ENCODE data around the gene IFNA6.

Gene IFNA6

DNA sequence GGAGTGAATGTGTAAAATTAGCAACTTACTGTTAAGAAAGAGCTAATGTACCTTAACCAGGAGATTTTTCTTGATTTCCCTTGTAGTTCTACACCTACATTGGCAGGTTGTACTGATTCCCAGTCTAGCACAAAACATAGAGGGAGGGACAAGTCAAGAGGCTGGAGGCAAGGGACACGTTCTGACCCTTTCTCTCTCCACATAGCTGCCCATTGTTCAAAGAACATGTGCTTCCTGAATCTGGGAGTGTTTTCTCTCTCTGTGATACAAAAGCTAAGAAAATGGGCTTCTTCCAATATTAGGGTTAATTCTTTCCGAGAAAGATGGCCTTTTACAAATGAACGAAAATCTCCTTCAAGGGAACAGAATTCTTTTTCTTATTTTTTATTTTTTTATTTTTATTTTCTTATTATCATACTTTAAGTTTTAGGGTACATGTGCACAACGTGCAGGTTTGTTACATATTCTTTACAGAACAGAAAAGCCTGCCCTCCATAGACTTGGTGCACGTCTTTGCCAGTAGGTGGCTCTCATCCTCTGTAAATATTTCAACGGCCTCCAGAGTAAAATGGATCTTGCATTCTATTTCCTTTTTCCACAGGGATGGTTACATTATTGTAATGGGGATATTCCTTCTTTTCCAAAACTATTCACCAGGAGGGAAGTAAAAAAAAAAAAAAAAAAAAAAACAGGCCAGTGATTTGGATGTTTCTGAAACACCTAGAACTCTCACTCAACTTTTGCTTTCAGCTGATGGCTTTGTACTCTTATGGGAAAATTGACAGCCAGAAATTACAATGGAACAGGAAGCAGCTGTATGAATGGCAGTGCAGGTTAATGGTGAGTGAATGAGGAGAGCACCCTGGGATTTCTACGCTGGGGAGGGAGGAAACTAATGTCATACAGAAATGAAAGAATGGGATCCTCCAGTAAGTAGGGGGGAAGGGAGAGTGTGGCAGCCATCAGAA is 32.4 kb downstream of the IFNA6 start:
- Histone ChIP-seq H2AFZ (ENCODE audit: low read length) (no peak overlapping the region), H3K27ac (ENCODE audit: low read length) (no peak overlapping the region), H4K20me1 (ENCODE audit: insufficient read depth, low read length) (no peaks in the 10 kb centered on the region), H3K9me2 (replicated peaks; ENCODE audit: insufficient read depth, low read length) (no peaks in the 10 kb centered on the region), H3F3A (ENCODE audit: insufficient read depth, low read length) (no peaks in the 10 kb centered on the region), H3K27me3 (replicated peaks; ENCODE audit: insufficient read depth, low read length) (no peaks in the 10 kb centered on the region), H3K4me3 (ENCODE audit: low read length) (no peak overlapping the region), H3K36me3 (replicated peaks; ENCODE audit: insufficient read depth, low read length) (no peaks in the 10 kb centered on the region), H3K9me3 (replicated peaks; ENCODE audit: insufficient read depth, low read length) (no peaks in the 10 kb centered on the region), H3K79me2 (ENCODE audit: low read length) (no peaks in the 10 kb centered on the region), H3K4me1 (ENCODE audit: low read length) (no peaks in the 10 kb centered on the region), H3K4me2 (ENCODE audit: low read depth, low read length) (no peak overlapping the region), H3K9ac (ENCODE audit: low read length) (no peak overlapping the region)
- peak; percentile 11 for DNase-seq
- TF ChIP-seq, protein P1, sequence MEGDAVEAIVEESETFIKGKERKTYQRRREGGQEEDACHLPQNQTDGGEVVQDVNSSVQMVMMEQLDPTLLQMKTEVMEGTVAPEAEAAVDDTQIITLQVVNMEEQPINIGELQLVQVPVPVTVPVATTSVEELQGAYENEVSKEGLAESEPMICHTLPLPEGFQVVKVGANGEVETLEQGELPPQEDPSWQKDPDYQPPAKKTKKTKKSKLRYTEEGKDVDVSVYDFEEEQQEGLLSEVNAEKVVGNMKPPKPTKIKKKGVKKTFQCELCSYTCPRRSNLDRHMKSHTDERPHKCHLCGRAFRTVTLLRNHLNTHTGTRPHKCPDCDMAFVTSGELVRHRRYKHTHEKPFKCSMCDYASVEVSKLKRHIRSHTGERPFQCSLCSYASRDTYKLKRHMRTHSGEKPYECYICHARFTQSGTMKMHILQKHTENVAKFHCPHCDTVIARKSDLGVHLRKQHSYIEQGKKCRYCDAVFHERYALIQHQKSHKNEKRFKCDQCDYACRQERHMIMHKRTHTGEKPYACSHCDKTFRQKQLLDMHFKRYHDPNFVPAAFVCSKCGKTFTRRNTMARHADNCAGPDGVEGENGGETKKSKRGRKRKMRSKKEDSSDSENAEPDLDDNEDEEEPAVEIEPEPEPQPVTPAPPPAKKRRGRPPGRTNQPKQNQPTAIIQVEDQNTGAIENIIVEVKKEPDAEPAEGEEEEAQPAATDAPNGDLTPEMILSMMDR (IDR thresholded peaks at IDR 0.05; ENCODE audit: low read length) = peak; percentile 30
- TF ChIP-seq EZH2phosphoT487 (IDR thresholded peaks at IDR 0.05; ENCODE audit: low read length) = no peak

DNA sequence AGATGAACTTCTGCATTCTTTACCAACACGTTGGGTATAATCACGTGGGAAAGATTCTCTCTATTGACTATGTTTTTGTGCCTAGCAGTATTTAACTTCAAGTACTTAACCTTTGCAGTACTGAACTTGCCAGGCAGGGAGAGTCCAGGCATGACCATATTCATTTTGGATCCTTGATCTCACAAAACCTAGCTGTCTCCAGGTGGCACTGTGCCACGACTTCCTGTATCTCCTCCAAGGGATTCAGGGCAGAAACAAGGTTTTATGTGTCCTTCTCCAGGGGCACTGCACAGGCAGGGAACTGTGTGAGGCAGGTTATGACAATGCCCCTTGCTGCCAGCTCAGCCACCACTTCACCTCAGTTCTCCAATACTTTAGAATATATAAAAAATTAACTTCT is 33.8 kb downstream of the IFNA6 start:
- Histone ChIP-seq H3K36me3 (replicated peaks; ENCODE audit: insufficient read depth, low read length) (no peaks in the 10 kb centered on the region), H3K27me3 (replicated peaks; ENCODE audit: insufficient read depth, low read length) (no peaks in the 10 kb centered on the region), H2AFZ (ENCODE audit: low read length) (no peak overlapping the region), H3K27ac (ENCODE audit: low read length) (no peak overlapping the region), H3K4me1 (ENCODE audit: low read length) (no peaks in the 10 kb centered on the region), H4K20me1 (ENCODE audit: insufficient read depth, low read length) (no peaks in the 10 kb centered on the region), H3K4me3 (ENCODE audit: low read length) (no peak overlapping the region), H3K9me2 (replicated peaks; ENCODE audit: insufficient read depth, low read length) (no peaks in the 10 kb centered on the region), H3K9ac (ENCODE audit: low read length) (no peak overlapping the region), H3K4me2 (ENCODE audit: low read depth, low read length) (no peak overlapping the region), H3F3A (ENCODE audit: insufficient read depth, low read length) (no peaks in the 10 kb centered on the region), H3K9me3 (replicated peaks; ENCODE audit: insufficient read depth, low read length) (no peaks in the 10 kb centered on the region), H3K79me2 (ENCODE audit: low read length) (no peaks in the 10 kb centered on the region)
- DNase-seq = no peak
- TF ChIP-seq EZH2 (optimal IDR thresholded peaks at IDR 0.05; ENCODE audit: low read depth, low read length) = no peak

DNA sequence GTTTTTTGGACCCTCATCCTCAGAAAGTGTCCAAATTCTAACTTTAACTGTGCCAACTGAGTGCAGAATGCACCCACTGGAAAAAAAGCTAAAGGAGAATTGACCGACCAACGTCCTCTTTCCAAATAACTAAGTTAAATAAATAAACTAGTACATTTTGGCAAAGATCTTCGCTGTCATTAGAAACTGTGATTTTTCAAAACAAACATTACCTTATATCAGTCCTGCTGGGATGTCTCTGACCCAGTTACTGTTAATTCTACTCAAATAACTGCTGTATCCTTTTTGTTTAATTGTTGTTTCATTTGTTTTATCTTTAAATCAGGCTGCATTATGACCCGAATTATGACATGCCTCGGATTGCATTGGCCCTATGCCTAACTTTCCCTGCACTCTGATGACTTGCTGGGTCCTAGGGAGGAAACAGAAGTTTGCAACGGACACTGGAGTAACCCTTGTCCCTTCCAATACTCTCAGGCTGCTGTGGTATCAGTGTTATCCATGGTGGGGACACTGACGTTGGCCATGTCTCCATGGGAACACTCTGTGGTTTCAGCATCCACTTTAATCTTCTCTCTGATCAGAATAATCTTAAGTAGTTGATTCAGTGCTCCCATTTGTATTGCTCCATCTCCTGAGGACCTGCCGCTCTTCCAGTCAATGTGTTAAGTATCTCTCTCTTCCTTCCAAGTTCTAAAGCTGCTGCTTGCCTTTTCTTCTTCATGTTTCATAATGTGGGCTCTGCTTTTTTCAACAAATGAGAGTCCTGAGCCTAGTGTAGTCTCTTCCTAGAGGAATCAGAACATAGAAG is 34.5 kb downstream of the IFNA6 start:
- no peaks in the 10 kb centered on the region for H3F3A ChIP-seq (ENCODE audit: insufficient read depth, low read length)
- H3K4me3 ChIP-seq (ENCODE audit: low read length) = no peak overlapping the region
- H3K27me3 ChIP-seq (replicated peaks; ENCODE audit: insufficient read depth, low read length) = no peaks in the 10 kb centered on the region
- no peak overlapping the region for H3K27ac ChIP-seq (ENCODE audit: low read length)
- no peak overlapping the region for H2AFZ ChIP-seq (ENCODE audit: low read length)
- no peaks in the 10 kb centered on the region for H4K20me1 ChIP-seq (ENCODE audit: insufficient read depth, low read length)
- no peak overlapping the region for H3K4me2 ChIP-seq (ENCODE audit: low read depth, low read length)
- no peaks in the 10 kb centered on the region for H3K9me2 ChIP-seq (replicated peaks; ENCODE audit: insufficient read depth, low read length)
- no peak for TF ChIP-seq EZH2 (optimal IDR thresholded peaks at IDR 0.05; ENCODE audit: low read depth, low read length)
- TF ChIP-seq EZH2phosphoT487 (IDR thresholded peaks at IDR 0.05; ENCODE audit: low read length) = no peak
- TF ChIP-seq, protein P1 (IDR thresholded peaks at IDR 0.05; ENCODE audit: low read length) = no peak
- H3K9ac ChIP-seq (ENCODE audit: low read length) = no peak overlapping the region
- no peaks in the 10 kb centered on the region for H3K79me2 ChIP-seq (ENCODE audit: low read length)
- no peaks in the 10 kb centered on the region for H3K4me1 ChIP-seq (ENCODE audit: low read length)
- no peak for DNase-seq
- H3K9me3 ChIP-seq (replicated peaks; ENCODE audit: insufficient read depth, low read length) = no peaks in the 10 kb centered on the region
- no peaks in the 10 kb centered on the region for H3K36me3 ChIP-seq (replicated peaks; ENCODE audit: insufficient read depth, low read length)
